IPS DF 19.7 (cell line): ENCODE data around the gene MSI2.

ENCODE experiments used
- DNase-seq: peaks from one replicate; pipeline ENCODE4 v3.0.0-alpha.2; 2013; ENCODE audit warnings: low read depth, low spot score

MSI2 gene

DNA sequence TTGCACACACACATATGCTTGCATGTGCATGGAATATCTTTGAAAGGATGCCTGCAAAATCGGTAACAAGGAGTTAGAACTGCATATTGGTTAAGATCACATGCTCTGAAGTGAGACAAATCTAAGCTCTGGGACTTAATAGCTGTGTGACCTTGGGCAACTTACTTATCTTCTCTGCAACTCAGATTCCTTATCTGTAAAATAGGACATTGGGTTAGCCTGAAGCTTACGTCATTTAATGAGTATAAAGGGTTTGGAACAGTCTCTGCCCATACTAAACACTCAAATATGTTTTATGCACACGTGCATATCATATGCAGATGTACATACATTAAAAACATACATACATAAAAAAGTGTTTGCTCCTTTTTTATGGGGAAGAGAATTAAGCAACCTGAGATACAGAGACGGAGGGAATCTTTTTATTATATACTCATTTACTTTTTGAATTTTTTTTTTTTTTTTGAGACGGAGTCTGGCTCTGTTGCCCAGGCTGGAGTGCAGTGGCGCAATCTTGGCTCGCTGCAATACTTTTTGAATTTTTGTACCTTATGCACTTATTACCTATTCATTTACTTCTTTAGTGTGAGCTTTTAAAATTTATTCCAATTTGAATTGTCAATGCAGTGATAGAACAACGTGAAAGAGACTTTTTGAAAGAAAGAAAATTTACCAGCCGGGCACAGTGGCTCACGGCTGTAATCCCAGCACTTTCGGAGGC is 282.6 kb downstream of the MSI2 start:
- no peak for DNase-seq

- DNase-seq, result no peak
These were observed 283.4 kb downstream of the MSI2 start for GRCh38 chr17:57539529-57540301.

GRCh38 chr17:57540596-57540995 is 284.3 kb downstream of the MSI2 start:
- no peak for DNase-seq

GRCh38 chr17:57541049-57541448 is 284.7 kb downstream of the MSI2 start:
- no peak for DNase-seq

GRCh38 chr17:57541472-57542394 is 285.4 kb downstream of the MSI2 start:
- no peak for DNase-seq

- DNase-seq, result no peak
These were observed 286.2 kb downstream of the MSI2 start for GRCh38 chr17:57542510-57542909.

GRCh38 chr17:57543230-57543629 is 286.9 kb downstream of the MSI2 start:
- no peak for DNase-seq

GRCh38 chr17:57544401-57544800 is 288.1 kb downstream of the MSI2 start:
- DNase-seq, result no peak

- DNase-seq, result no peak
These were observed 288.6 kb downstream of the MSI2 start for GRCh38 chr17:57544834-57545463.

GRCh38 chr17:57545731-57546342 is 289.5 kb downstream of the MSI2 start:
- DNase-seq, result no peak

GRCh38 chr17:57548421-57549410 is 292.4 kb downstream of the MSI2 start:
- no peak for DNase-seq

DNA sequence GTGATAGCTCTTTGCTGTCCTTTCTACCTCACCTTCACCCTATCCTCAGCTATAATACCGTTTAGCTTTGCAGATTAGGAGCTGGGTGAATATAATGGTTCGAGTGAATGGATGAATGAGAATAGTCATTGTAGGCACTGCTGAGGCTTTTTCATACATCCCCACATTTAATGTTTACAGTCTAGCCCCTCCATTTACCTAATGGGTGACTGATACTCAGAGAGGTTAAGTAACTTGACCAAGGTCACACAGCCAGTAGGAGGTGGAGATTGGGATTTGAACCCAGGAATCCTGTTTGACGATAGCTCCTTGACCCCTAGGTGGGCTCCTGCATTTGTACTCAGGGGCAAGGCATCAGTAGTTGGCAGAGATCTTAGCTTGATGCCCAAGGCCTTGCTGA is 293.1 kb downstream of the MSI2 start:
- DNase-seq, result no peak

GRCh38 chr17:57550016-57550415 is 293.7 kb downstream of the MSI2 start:
- no peak for DNase-seq

GRCh38 chr17:57550668-57551315 is 294.5 kb downstream of the MSI2 start:
- DNase-seq, result no peak

DNA sequence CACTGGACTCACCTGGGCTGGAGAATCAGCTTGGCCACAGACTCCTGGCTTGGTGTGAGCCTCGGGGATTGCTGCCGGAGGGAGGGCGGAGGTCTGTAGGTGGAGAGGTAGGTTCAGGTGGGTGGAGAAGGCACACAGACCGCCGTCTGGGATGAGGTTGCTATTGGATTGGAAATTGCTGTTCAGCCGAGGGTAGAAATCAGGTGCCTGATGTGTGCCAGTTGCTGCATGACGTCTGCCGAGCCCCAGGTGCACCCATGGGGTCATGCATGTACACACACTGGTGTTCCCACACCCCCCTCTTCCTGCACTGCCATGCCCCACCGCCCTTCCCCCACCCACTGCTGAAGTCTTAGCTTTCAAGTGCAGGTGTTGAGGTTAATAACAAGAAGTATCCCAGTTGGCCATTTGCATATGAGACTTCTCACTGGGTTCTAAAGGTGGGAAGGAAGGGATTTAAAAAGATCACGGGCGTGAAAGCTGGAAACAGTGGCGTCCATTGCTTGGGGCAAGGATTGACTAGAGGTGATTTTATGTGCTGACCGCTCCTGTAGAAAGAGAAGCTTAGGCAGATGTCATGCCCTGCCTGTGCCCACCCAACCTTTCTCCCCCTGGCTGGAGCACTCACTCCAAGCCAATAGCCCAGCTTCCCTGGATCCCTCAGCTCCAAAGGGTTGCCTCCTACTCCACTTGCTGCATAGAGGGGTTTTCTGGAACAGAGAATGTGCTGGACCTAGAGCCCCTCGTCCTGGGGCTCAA is 295.2 kb downstream of the MSI2 start:
- no peak for DNase-seq

DNA sequence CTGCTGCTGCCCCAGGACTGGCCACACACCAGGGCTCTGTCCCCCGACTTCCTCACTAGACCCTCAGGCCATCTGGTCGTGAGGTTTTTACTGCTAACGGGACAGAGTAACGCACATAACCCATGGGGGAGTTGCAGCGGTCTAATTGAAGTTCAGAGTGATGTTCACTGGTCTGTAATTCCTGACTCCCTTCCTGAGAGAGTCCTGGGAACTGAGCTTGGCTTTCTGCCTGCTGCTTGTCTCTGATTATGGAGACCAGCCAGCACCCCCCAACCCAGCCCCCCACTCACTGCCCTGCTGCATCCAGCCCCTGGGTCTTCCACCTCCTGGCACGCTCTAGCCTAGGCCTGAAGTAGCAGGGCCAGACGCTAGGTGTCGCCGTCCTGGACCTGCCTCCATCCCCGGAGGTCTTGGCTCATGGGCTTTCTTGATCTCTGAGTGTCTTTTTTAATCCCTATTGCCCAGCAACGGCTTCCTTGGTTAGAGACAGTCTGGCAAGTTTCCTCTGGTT is 295.8 kb downstream of the MSI2 start:
- DNase-seq, result no peak

GRCh38 chr17:57553526-57553925 is 297.2 kb downstream of the MSI2 start:
- DNase-seq, result no peak
